ENCODE data around the gene GABBR2. TPM values are rescaled to one million over a fixed set of nuclear protein-coding genes. Genes with fewer than 3 reads are reported as not detected.

Gene GABBR2
- total and polyA plus RNA-seq, 2 donors (not counting 1 experiment from before 2014, with no cell fraction given), result 0.03 TPM; not detected in 1

DNA sequence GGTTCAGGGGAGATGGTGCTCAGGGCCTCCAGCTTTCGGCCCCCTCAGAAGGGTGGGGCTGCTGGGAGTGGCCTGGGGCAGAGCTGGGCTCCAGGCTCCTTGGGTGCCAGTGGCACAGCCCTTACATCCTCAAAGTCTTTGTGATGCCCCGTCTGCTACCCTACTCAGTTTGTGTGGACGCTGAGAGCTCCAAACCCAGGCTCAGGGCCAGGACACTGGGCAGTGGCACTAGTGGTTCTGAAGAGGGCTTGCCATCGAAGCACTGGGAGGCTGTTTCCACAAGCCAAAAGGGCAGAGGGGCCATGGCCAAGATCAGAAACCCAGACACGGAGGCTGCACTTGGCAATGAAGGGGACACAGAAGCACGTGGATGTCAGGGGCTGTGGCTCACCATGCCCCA is 99.1 kb downstream of the GABBR2 start:
- WGBS (ENCODE audit: insufficient coverage), result 85% methylated on average over 6 of the region's 6 CpGs
- H3K4me1 Mint-ChIP-seq, result peaks cover 2% of the 10 kb centered on the region
- CTCF ChIA-PET, result no interaction called here

DNA sequence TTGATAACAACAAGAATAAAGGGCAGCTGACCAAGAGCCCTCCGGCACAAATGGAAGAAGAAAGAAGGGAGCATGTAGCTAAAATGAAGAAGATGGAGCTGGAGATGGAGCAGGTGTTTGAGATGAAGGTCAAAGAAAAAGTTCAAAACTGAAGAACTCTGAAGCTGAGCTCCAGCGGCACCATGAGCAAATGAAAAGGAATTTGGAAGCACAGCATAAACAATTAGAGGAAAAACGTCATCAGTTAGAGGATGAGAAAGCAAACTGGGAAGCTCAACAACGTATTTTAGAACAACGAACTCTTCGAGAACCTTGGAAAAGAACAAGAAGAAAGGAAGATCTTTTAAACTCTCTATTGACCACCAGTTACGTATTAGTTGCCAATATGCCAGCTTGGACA is 100.9 kb downstream of the GABBR2 start:
- H3K9ac ChIP-seq (ENCODE audit: low read length), result no peak overlapping the region
- DNase-seq (no peak), ATAC-seq (ENCODE audit: low read depth) (no peak)
- TF ChIP-seq, protein P1, sequence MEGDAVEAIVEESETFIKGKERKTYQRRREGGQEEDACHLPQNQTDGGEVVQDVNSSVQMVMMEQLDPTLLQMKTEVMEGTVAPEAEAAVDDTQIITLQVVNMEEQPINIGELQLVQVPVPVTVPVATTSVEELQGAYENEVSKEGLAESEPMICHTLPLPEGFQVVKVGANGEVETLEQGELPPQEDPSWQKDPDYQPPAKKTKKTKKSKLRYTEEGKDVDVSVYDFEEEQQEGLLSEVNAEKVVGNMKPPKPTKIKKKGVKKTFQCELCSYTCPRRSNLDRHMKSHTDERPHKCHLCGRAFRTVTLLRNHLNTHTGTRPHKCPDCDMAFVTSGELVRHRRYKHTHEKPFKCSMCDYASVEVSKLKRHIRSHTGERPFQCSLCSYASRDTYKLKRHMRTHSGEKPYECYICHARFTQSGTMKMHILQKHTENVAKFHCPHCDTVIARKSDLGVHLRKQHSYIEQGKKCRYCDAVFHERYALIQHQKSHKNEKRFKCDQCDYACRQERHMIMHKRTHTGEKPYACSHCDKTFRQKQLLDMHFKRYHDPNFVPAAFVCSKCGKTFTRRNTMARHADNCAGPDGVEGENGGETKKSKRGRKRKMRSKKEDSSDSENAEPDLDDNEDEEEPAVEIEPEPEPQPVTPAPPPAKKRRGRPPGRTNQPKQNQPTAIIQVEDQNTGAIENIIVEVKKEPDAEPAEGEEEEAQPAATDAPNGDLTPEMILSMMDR (IDR thresholded peaks at IDR 0.05), result no peak
- no peak for TF ChIP-seq EZH2 (IDR thresholded peaks at IDR 0.05; ENCODE audit: borderline replicate concordance, insufficient read depth, low read depth, low read length, poor library complexity, severe bottlenecking)
- WGBS (ENCODE audit: insufficient coverage), result 45% methylated on average over 4 of the region's 7 CpGs
- ChIA-PET CTCF (no interaction called here), POLR2A (no interaction called here)
- no peaks in the 10 kb centered on the region for H3K4me1 ChIP-seq (ENCODE audit: control insufficient read depth in 2 of 2, insufficient read depth in 2 of 2, low read length in 2 of 2)
- H2AFZ ChIP-seq (ENCODE audit: insufficient read depth, low read depth, low read length, poor library complexity, severe bottlenecking), result no peak overlapping the region
- no peaks in the 10 kb centered on the region for H3K79me2 ChIP-seq (ENCODE audit: control insufficient read depth, insufficient read depth, low read length)
- H3K36me3 ChIP-seq (replicated peaks in 1 of 2; ENCODE audit: control extremely low read depth in 1 of 2, control insufficient read depth in 1 of 2, extremely low read depth in 1 of 2, insufficient read depth in 2 of 2, low read length in 1 of 2), result no peaks in the 10 kb centered on the region
- no peaks in the 10 kb centered on the region for H4K20me1 ChIP-seq (ENCODE audit: control insufficient read depth, insufficient read depth, low read length, poor library complexity, severe bottlenecking)
- Mint-ChIP-seq H3K27ac (no peak overlapping the region), H3K9me3 (ENCODE audit: insufficient read depth) (no peaks in the 10 kb centered on the region), H3K4me1 (peaks cover 2% of the 10 kb centered on the region), H3K27me3 (peaks cover 9% of the 10 kb centered on the region), H3K4me3 (no peak overlapping the region)
- H3K27me3 ChIP-seq (replicated peaks in 1 of 4; ENCODE audit: control extremely low read depth in 1 of 4, control insufficient read depth in 3 of 4, insufficient read depth in 4 of 4, low read length in 3 of 4), result no peaks in the 10 kb centered on the region
- no peak overlapping the region for H3K4me3 ChIP-seq (ENCODE audit: control extremely low read depth in 1 of 5, extremely low read depth in 1 of 5, insufficient read depth in 1 of 5, low read depth in 2 of 5, low read length in 4 of 5)
- H3K27ac ChIP-seq (ENCODE audit: low read length in 2 of 2), result no peak overlapping the region
- H3K4me2 ChIP-seq (replicated peaks; ENCODE audit: low read depth, low read length, poor library complexity, severe bottlenecking), result no peak overlapping the region
- H3K9me3 ChIP-seq (ENCODE audit: control extremely low read depth in 1 of 3, control insufficient read depth in 2 of 3, insufficient read depth in 1 of 3, low read length in 2 of 3), result peaks cover 0 to 6% (median 0%) of the 10 kb centered on the region in 3 donors
- intact Hi-C loops (cut with micrococcal nuclease), result no loop called here

More for the DNA sequence above, 99.1 kb downstream of the GABBR2 start:
- Histone ChIP-seq H4K20me1 (ENCODE audit: control insufficient read depth, insufficient read depth, low read length, poor library complexity, severe bottlenecking) (no peaks in the 10 kb centered on the region), H3K36me3 (replicated peaks in 1 of 2; ENCODE audit: control extremely low read depth in 1 of 2, control insufficient read depth in 1 of 2, extremely low read depth in 1 of 2, insufficient read depth in 2 of 2, low read length in 1 of 2) (no peaks in the 10 kb centered on the region), H3K27ac (ENCODE audit: low read length in 2 of 2) (no peak overlapping the region), H3K4me3 (ENCODE audit: control extremely low read depth in 1 of 5, extremely low read depth in 1 of 5, insufficient read depth in 1 of 5, low read depth in 2 of 5, low read length in 4 of 5) (no peak overlapping the region), H3K4me1 (ENCODE audit: control insufficient read depth in 2 of 2, insufficient read depth in 2 of 2, low read length in 2 of 2) (no peaks in the 10 kb centered on the region), H3K79me2 (ENCODE audit: control insufficient read depth, insufficient read depth, low read length) (no peaks in the 10 kb centered on the region), H3K27me3 (replicated peaks in 1 of 4; ENCODE audit: control extremely low read depth in 1 of 4, control insufficient read depth in 3 of 4, insufficient read depth in 4 of 4, low read length in 3 of 4) (no peaks in the 10 kb centered on the region), H3K9me3 (ENCODE audit: control extremely low read depth in 1 of 3, control insufficient read depth in 2 of 3, insufficient read depth in 1 of 3, low read length in 2 of 3) (peaks cover 0 to 6% (median 0%) of the 10 kb centered on the region in 3 donors), H2AFZ (ENCODE audit: insufficient read depth, low read depth, low read length, poor library complexity, severe bottlenecking) (no peak overlapping the region), H3K9ac (ENCODE audit: low read length) (no peak overlapping the region), H3K4me2 (replicated peaks; ENCODE audit: low read depth, low read length, poor library complexity, severe bottlenecking) (no peak overlapping the region)
- H3K27me3 Mint-ChIP-seq, result peaks cover 17% of the 10 kb centered on the region
- no peaks in the 10 kb centered on the region for H3K9me3 Mint-ChIP-seq (ENCODE audit: insufficient read depth)
- intact Hi-C loops (cut with micrococcal nuclease), result no loop called here
- TF ChIP-seq, protein P1 (IDR thresholded peaks at IDR 0.05), result no peak
- TF ChIP-seq EZH2 (IDR thresholded peaks at IDR 0.05; ENCODE audit: borderline replicate concordance, insufficient read depth, low read depth, low read length, poor library complexity, severe bottlenecking), result no peak
- ATAC-seq (ENCODE audit: low read depth) (no peak), DNase-seq (no peak)
- H3K27ac Mint-ChIP-seq, result no peak overlapping the region
- POLR2A ChIA-PET, result no interaction called here
- H3K4me3 Mint-ChIP-seq, result no peak overlapping the region

Data from B cell (primary cell).